Diencephalon (tissue), 1 donor: ENCODE results near the gene OR7A10. TPM values are rescaled to one million over a fixed set of nuclear protein-coding genes. Genes with fewer than 3 reads are reported as not detected.

Experiments used
- small RNA-seq: library from RNA; depleted of rRNA; stranded (forward); fragments of <200 nt; gene quantifications from one replicate; pipeline ENCODE3, GENCODE V24; 2014
- total RNA-seq: library from RNA; depleted of rRNA; stranded (reverse); fragments of >200 nt; gene quantifications from one replicate; pipeline ENCODE4 v1.2.3, GENCODE V29; 2014

OR7A10 gene
- total RNA-seq, result not detected

GRCh38 chr19:14848822-14849221 is at the start of gene OR7A10:
TSS of gene OR7A10 (minus strand) at chr19:14848922. CDS start at chr19:14841877, 7,045 bp downstream.

GRCh38 chr19:14886032-14886431 is 37.3 kb upstream of the OR7A10 start, which contains the start of gene OR7A17:
TSS of gene OR7A17 (minus strand) at chr19:14886132. CDS start at chr19:14881355, 4,777 bp downstream.

GRCh38 chr19:14835011-14835410 is 13.7 kb downstream of the OR7A10 start, which contains the start of the genes OR7A5 and OR7C1:
TSS of gene OR7A5 (minus strand) at chr19:14835185. CDS start at chr19:14828241, 6,944 bp downstream.
TSS of gene OR7C1 (minus strand) at chr19:14835185. CDS start at chr19:14800136, 35,049 bp downstream.

Small RNA genes lying within 50 kb of the gene (small RNA-seq; reads per million reads assigned to genes)
- gene AC005255.1 (not detected), gene OR7A18P (not detected)

Other genes starting within 250 kb of the OR7A10 start
- gene ADGRE3, start 174.1 kb downstream of the OR7A10 start, total RNA-seq, result not detected
- gene ZNF333, start 158.9 kb downstream of the OR7A10 start, total RNA-seq, result 30.0 TPM
- gene ADGRE2, start 70.4 kb downstream of the OR7A10 start, total RNA-seq, result under 0.01 TPM
- not detected for gene OR7A5, start 13.7 kb downstream of the OR7A10 start, total RNA-seq
- gene OR7C1, start 13.7 kb downstream of the OR7A10 start, total RNA-seq, result not detected
- gene OR7A17, start 37.2 kb upstream of the OR7A10 start, total RNA-seq, result not detected
- not detected for gene OR7C2, start 92.6 kb upstream of the OR7A10 start, total RNA-seq
- 56.7 TPM for gene SLC1A6, start 130.9 kb upstream of the OR7A10 start, total RNA-seq
- gene CASP14, start 200.6 kb upstream of the OR7A10 start, total RNA-seq, result not detected
- gene OR1I1, start 233.3 kb upstream of the OR7A10 start, total RNA-seq, result not detected